ENCODE results near the gene DCTPP1. TPM values are rescaled to one million over a fixed set of nuclear protein-coding genes. Genes with fewer than 3 reads are reported as not detected.
"Not testable (repeated sequence)": the region's sequence is repeated elsewhere in the genome, so short reads cannot be mapped to it uniquely, and the experiment has no call there.

The DCTPP1 gene
- polyA plus RNA-seq = 10 to 100 TPM; 27.5 to 29.8 (median 29.2) TPM

DNA sequence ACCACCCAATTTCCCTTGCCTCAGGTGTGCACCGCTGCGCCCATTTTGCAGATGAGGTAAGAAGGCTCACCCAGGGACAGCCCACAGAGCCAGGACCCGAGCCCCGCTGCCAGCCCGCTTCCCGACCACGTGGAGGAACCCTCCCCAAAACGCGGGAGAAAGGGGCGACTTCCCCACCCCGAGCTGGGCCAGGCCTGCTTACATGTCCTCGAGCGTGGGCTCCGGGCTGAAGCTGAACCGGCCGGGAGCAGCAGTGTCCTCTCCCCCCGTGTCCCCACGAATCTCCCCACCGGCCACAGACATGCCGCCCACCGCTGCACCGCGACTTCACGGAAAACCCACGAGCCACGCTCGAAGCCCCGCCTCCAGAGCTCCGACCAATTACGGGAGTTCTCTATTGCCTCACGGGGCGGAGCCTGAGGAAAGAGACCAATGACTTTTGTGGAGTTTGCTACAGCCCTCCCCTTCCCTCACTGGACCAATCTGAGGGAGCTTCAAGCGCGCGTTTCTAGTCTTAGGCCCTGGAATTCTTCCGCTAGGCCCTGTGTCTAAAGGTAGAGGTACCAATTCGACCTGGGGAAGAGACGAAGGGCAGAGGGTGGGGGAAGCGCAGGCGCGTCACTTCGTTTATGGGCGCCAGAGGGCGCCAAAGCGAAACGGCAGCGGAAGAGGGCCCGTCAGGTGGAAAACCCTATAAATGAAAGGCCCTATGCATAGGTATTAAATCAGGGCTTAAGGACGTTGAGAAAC lies at the start of gene DCTPP1:
DCTPP1 (minus strand) TSS at position 353 of the 750 bp plus-strand sequence; CDS start at position 303, 50 bp downstream.
- H3K27ac ChIP-seq (ENCODE audit: low read depth, low read length) = no peak within 1 kb of the TSS
- 0 to 1% (median 1%) methylated on average over 47 to 49 of the region's 49 CpGs for WGBS, 3 donors

- no peak overlapping the region for H3K27ac ChIP-seq (ENCODE audit: low read depth, low read length)
- 88 to 93% (median 89%) methylated on average over 12 of the region's 12 CpGs for WGBS, 3 donors
These were observed 49.1 kb upstream of the DCTPP1 start for GRCh38 chr16:30478766-30479478.

- WGBS, 3 donors = 76 to 89% (median 77%) methylated on average over 3 of the region's 3 CpGs
These were observed 47.9 kb upstream of the DCTPP1 start for GRCh38 chr16:30477773-30478172.

GRCh38 chr16:30476991-30477390 lies 47.2 kb upstream of the DCTPP1 start:
- WGBS, 3 donors = 59 to 72% (median 71%) methylated on average over 3 of the region's 3 CpGs
- H3K27ac ChIP-seq (ENCODE audit: low read depth, low read length) = no peak overlapping the region

More at GRCh38 chr16:30477773-30478172, 47.9 kb upstream of the DCTPP1 start:
- H3K27ac ChIP-seq (ENCODE audit: low read depth, low read length) = not testable (repeated sequence)

GRCh38 chr16:30474684-30475083 lies 44.9 kb upstream of the DCTPP1 start:
- no peak overlapping the region for H3K27ac ChIP-seq (ENCODE audit: low read depth, low read length)
- whole genome bisulfite sequencing, 3 donors = 86 to 90% (median 90%) methylated on average over 7 of the region's 7 CpGs

DNA sequence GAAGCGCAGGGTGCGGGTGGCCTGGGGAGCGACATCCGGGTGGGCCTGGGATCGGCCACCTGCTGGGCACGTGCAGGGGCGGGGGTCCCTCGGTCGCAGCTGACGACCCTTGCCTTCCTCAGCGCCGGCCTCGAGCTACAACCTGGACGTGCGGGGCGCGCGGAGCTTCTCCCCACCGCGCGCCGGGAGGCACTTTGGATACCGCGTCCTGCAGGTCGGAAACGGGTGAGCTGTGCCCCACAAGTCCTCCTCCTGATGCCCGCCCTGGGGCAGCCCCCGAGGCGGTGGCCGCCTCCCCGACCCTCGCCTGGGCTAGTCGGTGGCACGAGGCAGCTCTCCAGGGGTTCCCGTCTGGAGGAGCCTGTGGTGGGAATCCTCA lies 44.2 kb upstream of the DCTPP1 start:
- 15 to 37% (median 36%) methylated on average over 24 to 35 of the region's 35 CpGs for whole genome bisulfite sequencing, 3 donors

GRCh38 chr16:30473231-30474073 lies 43.6 kb upstream of the DCTPP1 start:
- 45 to 66% (median 48%) methylated on average over 19 of the region's 19 CpGs for WGBS, 3 donors
- no peak overlapping the region for H3K27ac ChIP-seq (ENCODE audit: low read depth, low read length)

More for the DNA sequence above, 44.2 kb upstream of the DCTPP1 start:
- H3K27ac ChIP-seq (ENCODE audit: low read depth, low read length) = no peak overlapping the region

DNA sequence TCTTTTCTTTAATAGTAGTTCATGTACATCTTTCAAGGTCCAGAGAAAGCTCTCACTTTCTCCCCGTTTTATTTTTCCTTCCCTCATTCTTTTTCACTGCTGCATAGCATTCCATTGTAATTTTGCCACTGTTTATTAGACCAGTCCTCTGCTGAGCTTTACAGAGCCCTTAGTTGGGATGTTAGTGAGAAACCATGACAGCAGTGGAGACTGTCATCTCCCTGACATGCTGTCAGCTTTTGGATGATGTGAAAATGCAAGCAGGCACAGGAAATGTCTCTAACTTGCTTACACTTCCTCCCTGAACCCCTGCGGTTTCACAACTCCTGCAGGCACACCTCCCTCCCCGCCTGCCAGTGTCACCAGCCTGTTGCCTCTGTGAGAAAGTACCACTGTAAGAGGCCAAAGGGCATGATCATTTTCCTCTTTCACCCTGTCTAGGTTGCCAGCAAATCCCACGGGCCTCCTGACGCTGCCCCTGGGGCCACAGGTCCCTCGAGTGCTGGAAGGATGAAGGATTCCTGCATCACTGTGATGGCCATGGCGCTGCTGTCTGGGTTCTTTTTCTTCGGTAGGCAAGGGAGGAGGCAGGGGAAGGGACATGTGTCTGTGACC lies 42.6 kb upstream of the DCTPP1 start, which contains the start of gene ITGAL:
ITGAL (plus strand) TSS at position 415 of the 615 bp plus-strand sequence; CDS start at position 511, 96 bp downstream.
- 46 to 50% (median 46%) methylated on average over 8 of the region's 8 CpGs for WGBS, 3 donors
- H3K27ac ChIP-seq (ENCODE audit: low read depth, low read length) = no peak within 1 kb of the TSS

- WGBS, 3 donors = 80 to 87% (median 84%) methylated on average over 8 of the region's 8 CpGs
- no peak overlapping the region for H3K27ac ChIP-seq (ENCODE audit: low read depth, low read length)
These were observed 40.8 kb upstream of the DCTPP1 start for GRCh38 chr16:30470632-30470995.

- 76 to 84% (median 81%) methylated on average over 3 of the region's 3 CpGs for WGBS, 3 donors
- H3K27ac ChIP-seq (ENCODE audit: low read depth, low read length) = no peak overlapping the region
These were observed 40.3 kb upstream of the DCTPP1 start for GRCh38 chr16:30470170-30470512.

- WGBS, 3 donors = 76 to 92% (median 89%) methylated on average over 7 of the region's 7 CpGs
- no peak overlapping the region for H3K27ac ChIP-seq (ENCODE audit: low read depth, low read length)
These were observed 34.2 kb upstream of the DCTPP1 start for GRCh38 chr16:30464078-30464477.

GRCh38 chr16:30461426-30461825 lies 31.6 kb upstream of the DCTPP1 start:
- H3K27ac ChIP-seq (ENCODE audit: low read depth, low read length) = not testable (repeated sequence)
- 58 to 84% (median 73%) methylated on average over 5 of the region's 5 CpGs for WGBS, 3 donors

GRCh38 chr16:30459456-30459855 lies 29.6 kb upstream of the DCTPP1 start:
- no peak overlapping the region for H3K27ac ChIP-seq (ENCODE audit: low read depth, low read length)
- WGBS, 3 donors = 83 to 85% (median 84%) methylated on average over 11 of the region's 11 CpGs

GRCh38 chr16:30458561-30459394 lies 28.9 kb upstream of the DCTPP1 start:
- H3K27ac ChIP-seq (ENCODE audit: low read depth, low read length) = no peak overlapping the region
- WGBS, 3 donors = 55 to 78% (median 59%) methylated on average over 22 of the region's 22 CpGs

GRCh38 chr16:30457743-30458560 lies 28.1 kb upstream of the DCTPP1 start:
- no peak overlapping the region for H3K27ac ChIP-seq (ENCODE audit: low read depth, low read length)
- WGBS, 3 donors = 90 to 93% (median 91%) methylated on average over 16 of the region's 16 CpGs

DNA sequence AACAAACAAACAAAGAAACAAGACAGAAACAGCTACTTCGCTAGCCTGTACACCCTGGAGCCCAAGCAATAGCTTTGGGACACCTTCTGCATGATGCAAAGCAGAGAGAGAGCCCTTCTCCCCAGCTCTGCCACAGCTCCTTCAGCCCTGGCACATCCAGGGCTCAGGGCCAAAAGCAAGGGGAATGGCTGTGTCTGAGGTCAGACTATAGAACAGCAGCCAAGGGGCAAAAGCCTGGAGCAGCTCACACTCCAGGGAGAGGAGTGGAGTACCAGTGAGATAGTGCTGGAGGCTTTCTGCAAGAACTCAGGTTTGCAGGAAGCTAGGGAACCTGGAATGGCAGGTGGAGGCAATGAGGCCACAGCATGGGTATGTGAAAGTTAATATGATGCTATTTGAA lies 27.4 kb upstream of the DCTPP1 start:
- no peak overlapping the region for H3K27ac ChIP-seq (ENCODE audit: low read depth, low read length)
- WGBS, 3 donors = 80 to 100% (median 100%) methylated on average over 1 of the region's 1 CpG

GRCh38 chr16:30456302-30456701 lies 26.5 kb upstream of the DCTPP1 start:
- no peak overlapping the region for H3K27ac ChIP-seq (ENCODE audit: low read depth, low read length)
- WGBS, 3 donors = 80 to 93% (median 93%) methylated on average over 1 of the region's 1 CpG
